ENCODE measurements around the gene MAPK14.

DNA sequence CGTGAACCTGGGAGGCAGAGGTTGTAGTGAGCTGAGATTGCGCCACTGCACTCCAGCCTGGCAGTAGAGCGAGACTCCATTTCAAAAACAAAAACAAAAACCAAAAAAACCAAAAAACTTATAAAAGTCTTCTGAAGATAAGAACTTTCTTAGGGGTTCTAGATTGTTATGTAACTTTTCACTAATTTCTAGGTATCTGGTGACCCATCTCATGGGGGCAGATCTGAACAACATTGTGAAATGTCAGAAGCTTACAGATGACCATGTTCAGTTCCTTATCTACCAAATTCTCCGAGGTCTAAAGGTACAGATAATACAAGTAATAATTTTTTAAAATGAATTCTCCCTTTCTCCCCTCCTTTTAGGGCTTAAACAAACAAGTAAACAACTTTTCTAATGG is 45.1 kb downstream of the MAPK14 start:
- TF ChIP-seq EZH2 (IDR thresholded peaks at IDR 0.05; ENCODE audit: insufficient read depth, low read length), result no peak
- TF ChIP-seq, protein P1, sequence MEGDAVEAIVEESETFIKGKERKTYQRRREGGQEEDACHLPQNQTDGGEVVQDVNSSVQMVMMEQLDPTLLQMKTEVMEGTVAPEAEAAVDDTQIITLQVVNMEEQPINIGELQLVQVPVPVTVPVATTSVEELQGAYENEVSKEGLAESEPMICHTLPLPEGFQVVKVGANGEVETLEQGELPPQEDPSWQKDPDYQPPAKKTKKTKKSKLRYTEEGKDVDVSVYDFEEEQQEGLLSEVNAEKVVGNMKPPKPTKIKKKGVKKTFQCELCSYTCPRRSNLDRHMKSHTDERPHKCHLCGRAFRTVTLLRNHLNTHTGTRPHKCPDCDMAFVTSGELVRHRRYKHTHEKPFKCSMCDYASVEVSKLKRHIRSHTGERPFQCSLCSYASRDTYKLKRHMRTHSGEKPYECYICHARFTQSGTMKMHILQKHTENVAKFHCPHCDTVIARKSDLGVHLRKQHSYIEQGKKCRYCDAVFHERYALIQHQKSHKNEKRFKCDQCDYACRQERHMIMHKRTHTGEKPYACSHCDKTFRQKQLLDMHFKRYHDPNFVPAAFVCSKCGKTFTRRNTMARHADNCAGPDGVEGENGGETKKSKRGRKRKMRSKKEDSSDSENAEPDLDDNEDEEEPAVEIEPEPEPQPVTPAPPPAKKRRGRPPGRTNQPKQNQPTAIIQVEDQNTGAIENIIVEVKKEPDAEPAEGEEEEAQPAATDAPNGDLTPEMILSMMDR (IDR thresholded peaks at IDR 0.05; ENCODE audit: insufficient read depth, low read depth, low read length), result no peak
